ENCODE results near the gene DYNLT2. TPM values are rescaled to one million over a fixed set of nuclear protein-coding genes. Genes with fewer than 3 reads are reported as not detected.

The DYNLT2 gene
- total and polyA plus RNA-seq, 10 donors: 2.8 to 3.9 (median 3.6) TPM

DNA sequence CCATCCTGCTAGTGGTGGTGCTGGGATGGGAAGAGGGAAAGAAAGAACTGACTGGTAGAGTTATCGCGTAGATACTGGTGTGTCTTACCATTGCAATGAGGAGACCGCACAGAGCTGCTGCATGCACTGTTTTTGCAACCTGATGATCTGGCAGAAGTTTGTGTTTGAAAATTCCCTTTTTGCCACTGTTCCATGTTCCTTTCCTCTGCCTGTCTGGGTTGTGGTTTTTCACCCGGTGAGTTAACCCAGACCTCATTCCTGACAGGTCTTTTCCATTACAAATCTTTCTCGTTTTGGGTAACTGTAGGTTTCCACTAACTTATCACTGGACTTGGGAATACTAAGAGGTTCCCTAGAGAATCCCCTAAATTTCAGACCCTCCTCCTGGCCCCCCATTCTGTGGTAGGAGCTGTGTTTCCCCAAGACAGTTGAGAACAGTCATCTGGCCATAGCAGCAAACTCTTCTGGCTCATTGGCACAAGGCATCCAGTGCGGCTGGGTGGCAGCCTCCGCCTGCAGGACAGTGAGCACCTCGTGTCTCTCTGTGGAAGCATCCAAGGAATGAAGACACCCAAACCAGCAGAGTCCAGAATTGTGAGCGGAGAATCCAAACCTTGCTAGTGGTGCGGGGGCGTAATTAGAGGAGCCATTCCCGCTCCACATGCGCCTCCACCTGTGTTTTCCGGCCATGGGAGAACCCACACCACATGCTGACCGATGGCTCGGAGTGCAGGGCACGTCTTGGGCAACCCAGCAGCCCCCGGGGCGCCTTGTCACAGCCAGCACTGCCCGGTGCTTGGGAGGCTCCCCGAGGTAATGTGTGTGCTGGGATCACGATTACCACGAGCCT is 32.8 kb upstream of the DYNLT2 start:
- Histone ChIP-seq H3K36me3 (peaks cover 0 to 51% (median 22%) of the 10 kb centered on the region in 6 donors), H3K4me3 (no peak overlapping the region), H3K27me3 (replicated peaks in 1 of 7) (peaks cover 0 to 4% (median 0%) of the 10 kb centered on the region in 7 donors), H3K27ac (no peak overlapping the region), H3K9me3 (no peaks in the 10 kb centered on the region), H3K4me1 (peaks cover 0 to 2% (median 0%) of the 10 kb centered on the region in 6 donors)
- 92 to 97% (median 94%) methylated on average over 21 to 23 of the region's 23 CpGs for WGBS, 5 donors
- peak in 1 of 3 donors; percentile 33 for TF ChIP-seq POLR2AphosphoS5 (IDR thresholded peaks at IDR 0.05)
- no peak for TF ChIP-seq CTCF (IDR thresholded peaks at IDR 0.05 in 8 of 11, conservative IDR thresholded peaks at IDR 0.05 in 3 of 11)
- intact Hi-C loops (cut with DNase I; ENCODE audit: low total_unique reads): no loop called here
- DNase-seq: no peak

- Histone ChIP-seq H3K9me3 (no peaks in the 10 kb centered on the region), H3K27ac (no peak overlapping the region), H3K4me3 (no peak overlapping the region), H3K4me1 (no peaks in the 10 kb centered on the region), H3K27me3 (replicated peaks in 1 of 7) (no peaks in the 10 kb centered on the region), H3K36me3 (peaks cover 0 to 58% (median 25%) of the 10 kb centered on the region in 6 donors)
- intact Hi-C loops (cut with DNase I; ENCODE audit: low total_unique reads): no loop called here
- TF ChIP-seq POLR2AphosphoS5 (IDR thresholded peaks at IDR 0.05) (no peak), POLR2A (IDR thresholded peaks at IDR 0.05) (no peak), CTCF (IDR thresholded peaks at IDR 0.05 in 8 of 11, conservative IDR thresholded peaks at IDR 0.05 in 3 of 11) (no peak)
- DNase-seq: no peak
- 83 to 86% (median 85%) methylated on average over 9 of the region's 9 CpGs for WGBS, 5 donors
Observed at GRCh38 chr6:169783401-169783800, 32.0 kb upstream of the DYNLT2 start.

GRCh38 chr6:169782966-169783365 is 31.6 kb upstream of the DYNLT2 start:
- intact Hi-C loops (cut with DNase I; ENCODE audit: low total_unique reads): no loop called here
- DNase-seq: no peak
- WGBS, 5 donors: 95 to 96% (median 95%) methylated on average over 8 of the region's 8 CpGs
- peaks cover 0 to 62% (median 26%) of the 10 kb centered on the region in 6 donors for H3K36me3 ChIP-seq
- no peak for TF ChIP-seq POLR2AphosphoS5 (IDR thresholded peaks at IDR 0.05)
- TF ChIP-seq CTCF (IDR thresholded peaks at IDR 0.05 in 8 of 11, conservative IDR thresholded peaks at IDR 0.05 in 3 of 11): no peak
- no peak for TF ChIP-seq POLR2A (IDR thresholded peaks at IDR 0.05)
- H3K4me1 ChIP-seq: no peaks in the 10 kb centered on the region
- H3K9me3 ChIP-seq: no peaks in the 10 kb centered on the region
- no peak overlapping the region for H3K4me3 ChIP-seq
- no peaks in the 10 kb centered on the region for H3K27me3 ChIP-seq (replicated peaks in 1 of 7)
- H3K27ac ChIP-seq: no peak overlapping the region

GRCh38 chr6:169780571-169781091 is 29.3 kb upstream of the DYNLT2 start:
- no peak for TF ChIP-seq POLR2A (IDR thresholded peaks at IDR 0.05)
- TF ChIP-seq POLR2AphosphoS5 (IDR thresholded peaks at IDR 0.05): no peak
- TF ChIP-seq CTCF (IDR thresholded peaks at IDR 0.05 in 8 of 11, conservative IDR thresholded peaks at IDR 0.05 in 3 of 11): no peak
- H3K4me3 ChIP-seq: no peak overlapping the region
- peaks cover 0 to 86% (median 47%) of the 10 kb centered on the region in 6 donors for H3K36me3 ChIP-seq
- no peaks in the 10 kb centered on the region for H3K9me3 ChIP-seq
- 92 to 94% (median 93%) methylated on average over 11 of the region's 11 CpGs for WGBS, 5 donors
- no peak overlapping the region for H3K27ac ChIP-seq
- H3K4me1 ChIP-seq: no peaks in the 10 kb centered on the region
- no peaks in the 10 kb centered on the region for H3K27me3 ChIP-seq (replicated peaks in 1 of 7)
- no peak for DNase-seq
- intact Hi-C loops (cut with DNase I; ENCODE audit: low total_unique reads): no loop called here
